ENCODE measurements around the gene MSI2. TPM values are rescaled to one million over a fixed set of nuclear protein-coding genes. Genes with fewer than 3 reads are reported as not detected.

Gene MSI2
- total and polyA plus RNA-seq, 4 donors, result 9.4 to 64.0 (median 30.4) TPM

DNA sequence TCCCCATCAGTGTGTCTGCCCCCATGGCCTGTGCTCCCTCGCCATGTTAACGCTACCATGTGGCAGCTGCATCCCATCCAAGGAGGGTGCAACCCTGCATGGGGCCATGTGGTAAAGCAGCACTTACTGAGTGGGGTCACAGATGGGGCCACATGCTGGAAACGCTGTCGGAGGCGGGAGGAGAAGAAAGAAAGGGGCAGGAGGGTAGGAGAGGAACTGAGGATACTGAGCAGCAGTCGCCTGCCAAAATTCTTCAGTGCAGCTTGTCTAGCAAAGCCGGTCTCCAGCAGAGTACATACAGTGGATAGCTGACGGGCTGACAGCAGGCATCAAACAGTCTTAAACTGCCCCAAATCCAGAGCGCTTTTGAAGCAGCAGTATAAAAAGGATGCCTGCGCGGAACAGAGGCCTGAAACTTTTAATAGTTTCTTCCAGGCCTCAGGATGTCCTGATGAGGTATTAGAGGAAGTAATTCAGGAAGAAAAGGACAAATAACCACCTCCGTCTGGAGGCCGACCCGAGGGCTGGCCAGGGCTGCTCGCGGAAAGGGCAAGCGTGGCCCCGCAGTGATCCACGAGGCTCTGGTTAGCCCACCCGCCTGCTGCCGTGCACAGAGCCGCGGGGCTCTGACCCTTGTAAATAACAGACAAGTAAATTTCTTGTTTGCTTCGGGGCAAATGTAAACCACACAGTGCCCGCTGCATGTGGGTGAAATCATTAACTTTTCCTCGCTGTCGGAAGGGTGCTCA, 339.8 kb downstream of the MSI2 start:
- peak in 2 of 3 donors; percentile 25 to 59 for DNase-seq
- H3K9me3 ChIP-seq (ENCODE audit: control insufficient read depth in 4 of 4, insufficient read depth in 3 of 4, low read length in 3 of 4), result peaks cover 0 to 4% (median 0%) of the 10 kb centered on the region in 4 donors
- H3K36me3 ChIP-seq (ENCODE audit: control insufficient read depth in 4 of 4, insufficient read depth in 4 of 4, low read length in 4 of 4), result no peaks in the 10 kb centered on the region
- TF ChIP-seq, protein P1, sequence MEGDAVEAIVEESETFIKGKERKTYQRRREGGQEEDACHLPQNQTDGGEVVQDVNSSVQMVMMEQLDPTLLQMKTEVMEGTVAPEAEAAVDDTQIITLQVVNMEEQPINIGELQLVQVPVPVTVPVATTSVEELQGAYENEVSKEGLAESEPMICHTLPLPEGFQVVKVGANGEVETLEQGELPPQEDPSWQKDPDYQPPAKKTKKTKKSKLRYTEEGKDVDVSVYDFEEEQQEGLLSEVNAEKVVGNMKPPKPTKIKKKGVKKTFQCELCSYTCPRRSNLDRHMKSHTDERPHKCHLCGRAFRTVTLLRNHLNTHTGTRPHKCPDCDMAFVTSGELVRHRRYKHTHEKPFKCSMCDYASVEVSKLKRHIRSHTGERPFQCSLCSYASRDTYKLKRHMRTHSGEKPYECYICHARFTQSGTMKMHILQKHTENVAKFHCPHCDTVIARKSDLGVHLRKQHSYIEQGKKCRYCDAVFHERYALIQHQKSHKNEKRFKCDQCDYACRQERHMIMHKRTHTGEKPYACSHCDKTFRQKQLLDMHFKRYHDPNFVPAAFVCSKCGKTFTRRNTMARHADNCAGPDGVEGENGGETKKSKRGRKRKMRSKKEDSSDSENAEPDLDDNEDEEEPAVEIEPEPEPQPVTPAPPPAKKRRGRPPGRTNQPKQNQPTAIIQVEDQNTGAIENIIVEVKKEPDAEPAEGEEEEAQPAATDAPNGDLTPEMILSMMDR (IDR thresholded peaks at IDR 0.05; ENCODE audit: control extremely low read depth, extremely low read depth), result no peak
- H3K9ac ChIP-seq (ENCODE audit: insufficient read depth in 1 of 2, low read length in 2 of 2), result no peak overlapping the region
- no peak overlapping the region for H3K4me3 ChIP-seq
- 56 to 65% methylated on average over 27 of the region's 27 CpGs for WGBS, 2 donors
- H3K4me1 ChIP-seq (ENCODE audit: control insufficient read depth in 5 of 5, insufficient read depth in 5 of 5, low read length in 5 of 5), result peaks cover 0 to 9% (median 7%) of the 10 kb centered on the region in 5 donors
- ATAC-seq (ENCODE audit: insufficient read depth, low FRiP score), result no peak
- no peak overlapping the region for H3K27ac ChIP-seq (ENCODE audit: low read depth in 1 of 2, low read length in 1 of 2)
- no peaks in the 10 kb centered on the region for H3K27me3 ChIP-seq (ENCODE audit: control insufficient read depth in 3 of 3, insufficient read depth in 3 of 3, low read length in 2 of 3)

DNA sequence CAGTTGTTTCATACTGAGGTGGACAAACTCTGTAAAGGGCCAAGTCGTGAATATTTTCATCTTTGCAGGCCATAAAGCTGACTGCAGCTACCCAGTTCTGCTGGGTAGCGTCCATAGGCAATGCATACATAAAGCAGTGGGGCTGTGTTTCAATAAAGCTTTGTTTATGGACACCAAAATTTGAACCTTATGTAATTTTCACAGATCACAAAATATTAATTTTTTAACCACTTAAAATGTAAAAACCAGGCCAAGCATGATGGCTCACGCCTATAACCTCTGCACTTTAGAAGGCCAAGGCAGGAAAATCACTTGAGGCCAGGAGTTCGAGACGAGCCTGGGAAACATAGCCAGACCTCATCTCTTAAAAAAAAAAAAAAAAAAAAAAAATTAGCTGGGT, 340.8 kb downstream of the MSI2 start:
- WGBS, 2 donors, result 74 to 78% methylated on average over 5 of the region's 5 CpGs
- no peak overlapping the region for H3K27ac ChIP-seq (ENCODE audit: low read depth in 1 of 2, low read length in 1 of 2)
- no peak overlapping the region for H3K9ac ChIP-seq (ENCODE audit: insufficient read depth in 1 of 2, low read length in 2 of 2)
- H3K36me3 ChIP-seq (ENCODE audit: control insufficient read depth in 4 of 4, insufficient read depth in 4 of 4, low read length in 4 of 4), result no peaks in the 10 kb centered on the region
- TF ChIP-seq, protein P1 (IDR thresholded peaks at IDR 0.05; ENCODE audit: control extremely low read depth, extremely low read depth), result no peak
- DNase-seq (no peak), ATAC-seq (ENCODE audit: insufficient read depth, low FRiP score) (no peak)
- peaks cover 0 to 9% (median 7%) of the 10 kb centered on the region in 5 donors for H3K4me1 ChIP-seq (ENCODE audit: control insufficient read depth in 5 of 5, insufficient read depth in 5 of 5, low read length in 5 of 5)
- no peak overlapping the region for H3K4me3 ChIP-seq
- H3K9me3 ChIP-seq (ENCODE audit: control insufficient read depth in 4 of 4, insufficient read depth in 3 of 4, low read length in 3 of 4), result peaks cover 0 to 4% (median 0%) of the 10 kb centered on the region in 4 donors
- no peaks in the 10 kb centered on the region for H3K27me3 ChIP-seq (ENCODE audit: control insufficient read depth in 3 of 3, insufficient read depth in 3 of 3, low read length in 2 of 3)

DNA sequence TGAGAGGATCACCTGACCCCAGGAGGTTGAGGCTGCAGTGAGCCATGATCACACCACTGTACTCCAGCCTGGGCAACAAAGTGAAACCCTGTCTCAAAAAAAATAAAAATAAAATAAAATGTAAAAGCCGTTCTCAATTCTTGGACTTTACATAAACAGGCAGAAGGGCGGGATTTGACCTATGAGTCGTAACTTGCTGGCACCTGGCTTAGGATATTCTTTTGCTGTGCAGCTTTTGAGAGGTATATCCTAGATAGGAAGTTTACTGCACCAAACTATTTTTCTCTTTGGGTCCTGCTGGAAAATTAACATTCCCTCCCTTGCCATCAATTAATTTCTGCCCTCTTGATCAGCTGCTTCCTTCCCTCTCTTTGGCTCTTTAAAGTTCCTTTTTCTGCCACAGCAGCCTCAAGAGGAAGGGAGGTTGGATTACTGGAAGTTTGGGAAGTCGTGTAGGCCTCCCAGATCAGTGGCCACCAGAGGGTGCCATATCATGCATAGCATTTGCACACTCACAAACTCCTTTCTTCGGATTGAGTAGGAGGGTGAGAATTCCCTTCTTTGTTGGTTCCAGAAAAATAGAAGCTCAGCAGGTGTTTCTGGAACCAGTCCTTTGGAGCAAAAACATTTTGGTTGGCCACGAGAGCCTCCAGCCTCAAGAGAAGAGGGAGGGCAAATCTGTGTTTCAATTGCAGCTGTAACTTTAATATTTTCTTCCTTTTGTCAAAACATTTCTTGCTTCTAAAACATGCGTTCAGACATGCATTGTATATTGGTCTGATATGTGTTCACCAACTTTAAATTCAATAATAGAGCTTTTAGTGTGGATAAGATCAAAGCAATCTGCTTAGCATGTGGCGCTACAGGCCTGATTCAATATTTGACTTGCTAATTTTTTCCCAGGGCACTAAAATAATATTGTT, 341.5 kb downstream of the MSI2 start:
- TF ChIP-seq, protein P1 (IDR thresholded peaks at IDR 0.05; ENCODE audit: control extremely low read depth, extremely low read depth), result peak; percentile 62
- no peak for ATAC-seq (ENCODE audit: insufficient read depth, low FRiP score)
- Histone ChIP-seq H3K36me3 (ENCODE audit: control insufficient read depth in 4 of 4, insufficient read depth in 4 of 4, low read length in 4 of 4) (no peaks in the 10 kb centered on the region), H3K27me3 (ENCODE audit: control insufficient read depth in 3 of 3, insufficient read depth in 3 of 3, low read length in 2 of 3) (no peaks in the 10 kb centered on the region), H3K4me3 (no peak overlapping the region), H3K4me1 (ENCODE audit: control insufficient read depth in 5 of 5, insufficient read depth in 5 of 5, low read length in 5 of 5) (peaks cover 0 to 9% (median 7%) of the 10 kb centered on the region in 5 donors), H3K27ac (ENCODE audit: low read depth in 1 of 2, low read length in 1 of 2) (no peak overlapping the region), H3K9me3 (ENCODE audit: control insufficient read depth in 4 of 4, insufficient read depth in 3 of 4, low read length in 3 of 4) (peaks cover 0 to 4% (median 0%) of the 10 kb centered on the region in 4 donors), H3K9ac (ENCODE audit: insufficient read depth in 1 of 2, low read length in 2 of 2) (no peak overlapping the region)
- WGBS, 2 donors, result 61 to 64% methylated on average over 8 of the region's 8 CpGs
- peak; percentile 85 to 90 (median 88) for DNase-seq
